NCI-H748 (cell line): ENCODE measurements around the gene ART5.
"Not testable (repeated sequence)": the region's sequence is repeated elsewhere in the genome, so short reads cannot be mapped to it uniquely, and the experiment has no call there.

Experiments used
- DNase-seq: peaks from one replicate; lab custom pipeline; 2025; ENCODE audit not compliant: unreplicated experiment; lab: John Stamatoyannopoulos, UW

ART5 gene

DNA sequence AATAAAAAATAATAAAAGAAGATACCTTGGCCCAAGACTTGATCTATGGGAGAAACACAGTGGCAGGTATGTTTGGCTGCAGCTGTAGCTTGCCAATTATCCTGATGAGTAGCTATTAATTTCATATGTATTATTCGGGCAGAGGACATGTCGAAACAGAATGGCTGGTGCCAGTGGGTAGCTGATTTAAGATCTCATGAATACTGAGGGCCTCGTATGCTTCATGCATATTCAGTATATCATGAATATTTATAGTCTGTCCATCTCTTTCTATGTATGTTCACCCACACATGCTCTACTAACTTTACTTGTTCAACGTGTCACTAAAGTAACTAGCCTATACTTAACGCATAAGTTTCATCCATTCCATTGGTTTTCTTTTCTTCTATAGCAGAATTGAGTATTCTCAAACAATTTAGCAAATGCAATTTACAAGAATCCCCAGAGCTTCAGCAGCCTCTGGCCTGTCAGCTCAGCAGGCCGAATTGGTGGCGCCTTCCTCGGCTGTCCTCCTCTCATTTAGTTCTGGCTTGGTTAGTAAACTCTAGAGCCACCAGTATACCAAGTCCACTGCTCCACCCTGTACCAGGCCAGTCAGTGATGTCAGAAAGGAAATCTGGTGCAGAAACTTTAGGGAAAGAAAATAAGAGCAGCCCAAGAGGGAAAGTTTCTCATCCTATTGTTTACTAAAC is 17.9 kb downstream of the ART5 start:
- no peak for DNase-seq

DNA sequence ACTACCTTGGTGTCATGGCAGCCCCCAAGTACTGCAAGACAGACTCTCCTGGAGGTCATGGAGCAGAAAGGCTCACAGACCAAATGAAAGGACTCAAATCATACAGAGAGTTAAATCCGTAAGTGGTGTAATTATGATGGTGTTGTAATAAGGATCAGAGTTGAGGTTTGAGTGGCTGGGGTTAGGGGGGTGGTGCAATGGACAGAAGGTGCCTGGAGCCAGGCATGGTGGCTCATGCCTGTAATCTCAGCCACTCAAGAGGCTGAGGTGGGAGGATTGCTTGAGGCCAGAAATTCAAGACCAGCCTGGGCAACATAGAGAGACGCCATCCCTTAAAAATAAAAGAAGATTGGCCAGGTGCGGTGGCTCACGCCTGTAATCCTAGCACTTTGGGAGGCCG is 18.7 kb downstream of the ART5 start:
- DNase-seq: no peak

DNA sequence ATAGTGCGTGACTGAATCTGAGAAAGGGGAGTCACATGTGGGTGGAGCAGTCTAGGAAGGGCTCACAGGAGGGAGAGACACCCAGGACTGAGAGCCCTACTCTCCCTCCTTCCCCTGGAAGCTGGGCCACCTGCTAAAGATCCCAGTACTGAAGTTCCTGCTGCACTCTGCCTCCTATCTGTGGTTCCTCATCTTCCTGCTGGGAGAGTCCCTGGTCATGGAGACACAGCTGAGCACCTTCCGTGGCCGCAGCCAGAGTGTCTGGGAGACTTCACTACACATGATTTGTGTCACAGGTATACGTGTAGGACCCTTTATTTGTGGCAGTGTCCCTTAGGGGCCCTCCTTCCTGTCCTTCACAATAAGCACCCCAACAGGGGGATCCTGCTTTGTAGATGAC is 19.3 kb downstream of the ART5 start:
- no peak for DNase-seq

DNA sequence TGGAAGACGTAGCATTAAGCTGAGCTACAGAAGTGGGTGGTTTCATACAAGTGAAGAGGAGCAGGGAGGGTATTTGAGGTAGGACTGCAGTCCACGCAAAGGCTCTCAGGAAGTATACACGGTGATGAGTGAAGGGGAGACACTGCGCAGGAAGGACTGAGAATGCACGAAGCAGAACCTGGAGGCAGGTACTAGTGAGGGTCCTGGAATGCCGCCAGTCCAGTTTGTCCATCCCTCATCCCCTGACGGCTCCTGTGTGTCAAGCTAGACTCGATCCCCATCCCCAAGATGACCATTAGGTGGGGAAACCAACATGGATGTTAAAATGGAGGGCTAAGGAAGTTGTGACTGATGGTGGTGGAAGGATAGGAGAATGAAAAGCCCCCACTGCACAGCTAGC is 23.8 kb downstream of the ART5 start:
- DNase-seq: no peak

DNA sequence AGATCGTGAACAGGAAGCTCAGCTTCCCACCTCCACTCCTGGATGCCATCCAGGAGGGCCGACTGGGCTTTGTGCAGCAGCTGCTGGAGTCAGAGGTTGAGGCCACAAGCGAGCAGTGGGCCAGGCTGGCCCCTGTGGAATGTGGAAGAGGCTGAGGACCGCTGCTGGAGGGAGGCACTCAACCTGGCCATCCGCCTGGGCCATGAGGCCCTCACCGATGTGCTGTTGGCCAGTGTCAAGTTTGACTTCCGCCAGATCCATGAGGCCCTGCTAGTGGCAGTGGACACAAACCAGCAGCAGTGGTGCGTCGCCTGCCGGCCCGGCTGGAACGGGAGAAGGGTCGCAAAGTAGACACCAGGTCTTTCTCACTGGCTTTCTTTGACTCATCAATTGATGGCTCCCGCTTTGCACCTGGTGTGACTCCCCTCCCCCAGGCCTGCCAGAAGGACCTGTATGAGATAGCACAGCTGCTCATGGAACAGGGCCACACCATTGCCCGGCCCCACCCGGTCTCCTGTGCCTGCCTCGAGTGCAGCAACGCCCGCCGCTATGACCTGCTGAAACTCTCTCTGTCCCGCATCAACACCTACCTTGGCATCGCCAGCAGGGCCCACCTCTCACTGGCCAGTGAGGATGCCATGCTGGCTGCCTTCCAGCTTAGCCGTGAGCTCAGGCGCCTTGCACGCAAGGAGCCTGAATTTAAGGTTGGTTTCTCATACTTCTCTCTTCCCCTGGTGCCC is 24.9 kb downstream of the ART5 start:
- no peak for DNase-seq

DNA sequence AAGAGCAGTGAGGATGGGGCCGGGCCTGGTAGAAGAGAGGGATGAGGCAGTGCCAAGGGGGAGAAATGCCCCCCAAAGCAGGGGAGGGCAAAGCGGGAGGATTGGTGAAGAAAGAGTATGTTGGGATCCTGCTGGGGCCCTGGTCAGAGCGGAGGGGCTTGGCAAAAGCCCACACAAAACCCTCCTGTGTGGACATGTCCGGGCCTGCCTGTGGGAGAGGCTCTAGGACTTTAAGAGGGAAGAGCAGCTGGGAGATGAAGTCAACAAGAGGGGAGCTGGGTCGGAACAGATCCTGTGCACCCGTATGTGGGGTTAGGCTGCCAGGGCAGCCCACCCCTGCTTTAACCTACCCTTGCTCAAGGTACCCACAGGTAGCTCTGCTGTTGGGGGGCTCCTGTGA is 25.8 kb downstream of the ART5 start:
- DNase-seq: peak; percentile 12

DNA sequence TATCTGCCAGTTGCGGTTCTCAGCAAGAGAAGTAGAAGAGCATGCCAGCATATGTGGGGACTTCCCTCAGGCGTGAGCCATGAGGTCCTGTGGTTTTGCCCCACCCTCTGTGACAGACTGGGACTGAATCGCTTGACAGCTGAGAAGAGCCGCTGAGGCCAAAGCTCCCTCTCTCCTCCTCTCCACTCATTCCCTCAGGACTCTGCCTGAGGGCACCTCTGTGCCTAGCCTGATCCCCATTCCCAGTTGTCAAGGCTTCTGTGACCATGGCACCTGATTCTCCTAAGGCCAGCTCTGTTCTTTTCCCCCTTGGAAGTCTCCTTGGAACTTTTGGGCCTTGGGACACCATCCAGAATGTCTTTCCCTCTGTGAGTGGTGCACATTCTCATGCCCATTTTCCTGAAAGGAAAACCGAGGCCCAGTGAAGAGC is 27.0 kb downstream of the ART5 start:
- DNase-seq: no peak

DNA sequence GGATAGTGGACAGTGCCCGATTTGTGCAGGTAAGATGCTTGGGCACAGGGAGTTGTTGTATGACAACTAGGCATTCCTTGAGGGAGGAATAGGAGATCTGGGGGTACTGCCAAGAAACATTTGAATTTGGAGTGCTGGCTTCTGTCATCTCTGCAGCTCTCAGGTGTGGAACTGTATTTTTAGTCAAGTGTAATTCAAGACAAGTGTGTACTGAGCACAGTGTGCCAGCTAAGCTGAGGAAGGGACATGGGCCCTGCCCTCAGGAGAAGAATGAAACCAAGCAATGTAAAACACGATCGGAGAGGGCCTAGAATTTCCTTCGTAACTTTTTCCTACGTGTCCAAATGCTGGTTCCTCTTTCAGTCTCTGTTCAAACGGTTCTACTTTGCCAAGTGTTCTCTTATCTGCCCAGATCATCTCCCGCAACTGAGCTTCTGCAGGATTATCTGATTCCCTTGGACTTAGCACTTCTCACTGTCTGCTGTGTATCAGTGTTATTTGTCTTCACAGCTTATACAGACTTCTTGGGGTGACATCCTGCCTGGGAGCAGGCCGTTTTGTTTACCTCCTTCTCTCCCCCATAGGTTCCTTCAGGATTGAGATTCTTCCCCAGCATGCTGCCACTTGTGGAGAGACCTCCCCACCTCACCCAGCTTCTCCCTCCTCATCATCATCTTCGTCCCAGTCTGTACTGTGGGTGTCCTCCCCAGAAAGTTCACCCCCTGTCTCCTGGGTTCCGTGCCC is 27.6 kb downstream of the ART5 start:
- DNase-seq: no peak

DNA sequence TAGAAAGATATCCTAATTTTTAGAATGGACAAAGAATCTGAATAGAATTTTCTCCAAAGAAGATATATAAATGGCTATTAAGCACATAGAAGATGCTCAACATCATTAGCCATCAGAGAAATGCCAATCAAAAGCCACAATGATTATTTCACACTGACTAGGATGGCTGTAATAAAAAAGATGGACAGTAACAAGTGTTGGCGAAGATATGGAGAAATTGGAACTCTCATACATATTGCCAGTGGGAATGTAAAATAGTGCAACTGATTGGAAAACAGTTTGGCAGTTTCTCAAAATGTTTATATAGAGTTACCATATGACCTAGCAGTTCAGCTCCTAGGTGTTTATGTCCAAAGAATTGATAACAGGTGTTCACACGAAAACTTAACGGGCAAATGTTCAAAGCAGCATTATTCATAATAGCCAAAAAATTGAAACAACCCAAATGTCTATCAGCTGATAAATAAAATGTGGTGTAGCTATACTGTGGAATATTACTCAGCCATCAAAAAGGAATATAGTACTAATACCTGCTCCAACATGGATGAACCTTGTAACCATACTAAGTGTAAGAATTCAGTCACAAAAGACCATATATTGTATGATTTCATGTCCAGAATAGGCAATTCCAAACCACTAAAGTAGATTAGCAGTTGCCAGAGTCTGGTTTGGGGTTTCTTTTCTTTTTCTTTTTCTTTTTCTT is 29.7 kb downstream of the ART5 start:
- no peak for DNase-seq

DNA sequence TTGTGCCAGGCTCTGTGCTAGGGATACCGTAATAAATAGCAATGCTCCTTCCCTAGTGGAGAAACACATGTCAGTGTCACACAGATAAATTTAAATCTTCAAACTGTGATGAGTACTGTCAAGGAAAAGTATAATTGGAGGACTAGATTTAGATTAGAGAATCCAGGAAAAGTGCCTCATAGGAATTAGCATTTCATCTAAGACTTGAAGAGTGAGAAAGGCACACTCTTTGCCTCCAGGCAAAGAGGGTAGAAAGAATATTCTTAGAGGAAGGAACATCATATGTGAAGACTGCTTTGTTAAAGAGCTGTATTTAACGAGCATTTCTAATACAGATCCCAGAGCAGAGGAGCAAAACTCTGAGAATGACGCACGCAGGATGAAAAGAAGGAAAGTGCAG is 30.9 kb downstream of the ART5 start:
- DNase-seq: no peak

DNA sequence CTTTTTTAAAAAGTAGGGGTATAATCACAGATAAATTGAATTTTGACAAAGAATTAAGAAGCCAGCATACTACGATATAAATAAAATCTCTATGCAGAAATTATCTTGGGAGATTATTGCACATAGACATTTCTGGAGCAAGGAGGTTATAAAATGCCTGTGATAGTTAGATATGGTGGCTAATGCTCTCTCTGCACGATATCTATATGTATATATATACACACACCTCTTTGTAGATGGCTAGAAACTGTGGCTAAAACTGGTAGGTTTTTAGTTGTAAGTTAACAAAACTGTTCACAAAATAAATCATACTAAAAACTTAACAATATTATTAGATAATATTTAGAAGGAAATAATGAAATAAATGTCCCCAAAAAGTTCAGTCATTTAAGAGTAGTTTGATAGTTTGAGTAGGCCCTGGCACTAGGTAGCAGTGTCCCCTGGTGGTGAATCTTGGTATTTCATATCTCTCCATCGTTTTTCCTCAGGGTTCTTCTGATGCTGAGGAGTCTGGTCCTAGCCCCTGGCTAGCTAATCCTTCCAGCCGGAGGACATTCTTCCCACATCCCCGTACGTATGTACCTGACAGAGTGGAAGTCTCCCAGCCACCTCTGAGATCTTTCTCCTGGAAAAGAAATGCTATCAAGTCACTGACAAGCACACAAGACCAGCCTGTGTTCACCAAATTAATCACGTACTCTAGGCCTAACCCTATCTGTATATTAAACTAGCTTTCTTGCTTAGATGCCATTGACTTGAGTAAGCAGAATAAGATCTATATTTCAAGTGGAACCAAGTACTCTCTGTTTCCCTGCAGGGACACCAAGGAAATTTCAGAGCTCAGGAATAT is 32.2 kb downstream of the ART5 start:
- peak; percentile 42 for DNase-seq

DNA sequence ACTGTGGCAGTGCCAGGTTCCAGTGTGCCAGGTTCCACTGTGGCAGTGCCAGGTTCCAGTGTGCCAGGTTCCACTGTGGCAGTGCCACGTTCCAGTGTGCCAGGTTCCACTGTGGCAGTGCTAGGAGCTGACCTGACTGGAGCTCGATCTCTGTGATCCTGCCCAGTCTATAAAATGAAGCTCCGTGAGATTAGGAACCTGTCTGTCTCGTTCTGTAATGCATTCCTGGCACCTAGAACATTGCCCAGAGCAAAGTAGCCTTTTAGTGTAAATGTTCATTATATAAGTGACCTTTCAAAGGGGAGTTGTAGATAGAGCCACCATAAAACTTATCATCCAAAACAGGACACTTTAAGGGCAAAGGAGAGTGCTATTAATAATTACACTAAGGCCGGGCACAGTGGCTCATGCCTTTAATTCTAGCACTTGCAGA is 36.0 kb downstream of the ART5 start:
- no peak for DNase-seq

DNA sequence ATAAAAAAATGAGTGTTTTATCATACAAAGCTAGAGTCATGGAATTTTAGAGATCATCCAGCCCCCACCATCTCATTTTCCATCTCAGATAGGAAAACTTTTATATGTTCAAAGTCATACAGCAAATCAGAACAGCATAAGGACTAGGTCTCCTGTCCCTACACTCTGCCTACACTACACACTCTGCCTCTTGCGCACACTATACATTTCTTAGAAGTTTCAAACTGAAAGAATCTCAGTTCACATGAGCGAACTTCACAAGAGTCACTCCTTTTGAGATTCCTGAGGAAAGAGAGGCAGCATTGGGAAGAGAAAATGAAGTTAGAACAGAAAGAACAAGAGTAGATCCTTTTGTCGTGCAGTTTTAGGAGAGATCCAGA is 36.5 kb downstream of the ART5 start:
- DNase-seq: no peak

DNA sequence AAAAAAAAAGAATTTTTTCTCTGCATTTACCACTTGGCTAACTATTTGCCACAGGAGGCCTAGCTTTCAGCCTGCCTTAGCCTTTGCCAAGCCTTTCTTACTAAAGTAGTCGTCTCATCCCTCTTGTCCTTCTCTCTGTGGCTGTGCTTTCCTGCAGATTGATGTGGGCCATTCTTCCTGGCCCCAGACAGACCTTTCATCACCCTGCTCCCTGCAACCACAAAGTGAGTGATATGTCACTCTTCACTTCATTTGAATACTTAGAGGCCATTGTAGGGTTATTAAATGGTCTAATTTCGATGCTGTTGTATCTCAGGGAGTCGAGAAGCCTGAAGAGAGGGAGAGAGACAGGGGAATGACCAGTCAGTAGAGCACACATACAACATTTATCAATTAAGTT is 37.6 kb downstream of the ART5 start:
- DNase-seq: no peak

DNA sequence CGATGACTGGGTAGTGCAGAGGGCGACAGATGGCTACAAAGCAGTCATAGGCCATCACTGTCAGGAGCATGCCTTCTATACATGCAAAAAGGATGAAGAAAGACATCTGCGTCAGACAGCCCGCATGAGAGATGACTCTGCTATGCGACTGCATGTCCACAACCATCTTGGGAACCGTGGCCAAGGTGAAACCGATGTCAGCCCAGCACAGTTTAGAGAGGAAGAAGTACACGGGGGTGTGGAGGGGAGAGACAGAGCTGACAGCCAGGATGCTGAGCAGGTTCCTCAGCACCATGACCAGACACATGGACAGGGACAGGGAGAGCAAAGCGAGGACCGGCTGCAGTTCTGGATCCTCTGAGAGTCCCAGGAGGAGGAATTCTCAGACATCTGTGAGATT is 41.6 kb downstream of the ART5 start:
- DNase-seq: not testable (repeated sequence)

DNA sequence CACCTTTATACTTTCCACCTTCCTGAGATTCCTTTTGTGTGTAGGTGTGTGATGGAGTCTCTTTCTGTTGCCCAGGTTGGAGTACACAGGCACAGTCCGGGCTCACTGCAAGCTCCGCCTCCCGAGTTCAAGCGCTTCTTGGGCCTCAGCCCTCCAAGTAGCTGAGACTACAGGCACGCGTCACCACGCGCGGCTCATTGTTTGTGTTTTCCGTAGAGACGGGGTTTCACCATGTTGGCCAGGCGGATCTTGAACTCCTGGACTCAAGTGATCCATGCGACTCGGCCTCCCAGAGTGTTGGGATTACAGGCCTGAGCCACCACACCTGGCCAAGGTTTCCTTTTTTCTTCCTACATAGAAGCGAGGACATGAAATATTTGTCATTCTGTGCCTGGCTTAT is 44.0 kb downstream of the ART5 start:
- not testable (repeated sequence) for DNase-seq

DNA sequence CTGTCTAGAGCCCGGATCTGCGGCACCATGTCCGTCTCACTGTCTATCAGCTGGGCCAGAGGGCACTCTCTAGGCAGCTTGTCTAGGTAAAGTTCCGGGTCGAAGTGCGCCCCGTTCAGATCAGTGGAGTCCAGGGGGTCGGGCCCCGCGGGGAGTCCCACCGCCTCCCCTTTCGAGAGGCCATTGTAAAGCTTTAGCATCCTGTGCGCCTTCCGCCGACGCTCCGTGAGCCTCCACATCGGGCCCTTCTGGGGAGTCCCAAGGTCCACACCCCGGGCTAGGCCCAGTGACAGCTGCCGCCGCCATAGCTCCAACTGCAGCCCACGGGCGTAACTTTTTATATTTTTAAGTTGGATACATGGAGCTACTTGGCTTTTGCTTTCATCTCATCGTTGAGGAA is 50.5 kb downstream of the ART5 start:
- DNase-seq: not testable (repeated sequence)

DNA sequence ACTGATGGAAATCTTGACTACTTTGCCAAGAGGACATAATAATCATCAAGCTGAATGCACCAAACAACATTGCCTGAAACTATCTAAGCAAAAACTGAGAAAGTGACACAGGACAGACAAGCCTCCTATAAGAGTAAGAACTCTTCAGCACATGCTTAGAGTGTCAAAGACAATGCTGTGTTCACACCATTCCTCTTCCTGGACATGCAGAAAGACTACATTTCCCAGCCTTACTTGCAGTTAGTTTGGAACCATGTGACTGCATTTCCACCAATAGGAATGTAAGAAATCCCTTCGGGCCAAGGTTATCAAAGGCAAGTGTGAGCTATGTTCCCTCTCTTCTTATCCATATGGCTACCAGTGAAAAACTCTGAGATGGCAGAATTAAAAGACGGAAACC is 51.6 kb downstream of the ART5 start:
- DNase-seq: not testable (repeated sequence)

DNA sequence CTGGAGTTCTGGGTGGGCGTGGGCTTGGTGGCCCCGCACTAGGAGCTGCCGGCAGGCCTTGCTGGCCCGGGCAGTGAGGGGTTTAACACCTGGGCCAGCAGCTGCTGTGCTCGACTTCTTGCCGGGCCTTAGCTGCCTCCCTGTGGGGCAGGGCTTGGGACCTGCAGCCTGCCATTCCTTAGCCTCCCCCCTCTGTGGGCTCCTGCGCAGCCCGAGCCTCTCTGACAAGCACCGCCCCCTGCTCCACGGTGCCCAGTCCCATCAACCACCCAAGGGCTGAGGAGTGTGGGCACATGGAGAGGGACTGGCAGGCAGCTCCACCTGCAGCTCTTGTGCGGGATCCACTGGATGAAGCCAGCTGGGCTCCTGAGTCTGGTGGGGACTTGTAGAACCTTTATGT is 53.0 kb downstream of the ART5 start:
- DNase-seq: peak; percentile 27
